Measurements from ENCODE around the gene SMC6.

DNA sequence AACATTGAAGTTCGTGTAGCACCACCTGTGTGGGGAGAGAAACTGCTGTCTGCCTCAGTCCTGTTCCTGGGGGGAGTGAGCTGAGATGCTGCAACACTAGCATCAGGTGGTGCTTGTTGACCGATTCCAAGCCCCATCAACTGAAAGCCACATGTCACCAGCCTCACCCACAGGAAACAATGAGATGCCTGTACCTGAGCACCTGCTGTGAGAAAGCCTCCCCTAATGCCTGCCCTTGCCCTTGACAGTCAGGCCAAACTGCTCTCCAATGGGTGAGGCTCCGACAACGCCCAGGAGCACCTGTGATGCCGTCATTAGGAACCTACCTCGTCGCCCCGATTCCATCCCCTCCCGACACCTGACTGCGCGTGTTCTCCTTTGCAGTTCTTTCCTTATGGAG lies 104.6 kb downstream of the SMC6 start:
- TF ChIP-seq YY1 (IDR thresholded peaks at IDR 0.05; ENCODE audit: insufficient read depth, insufficient read length) (no peak), SUZ12 (IDR thresholded peaks at IDR 0.05; ENCODE audit: extremely low read depth, insufficient read depth, insufficient read length) (no peak), ZNF274 (IDR thresholded peaks at IDR 0.05; ENCODE audit: low read depth, low read length) (no peak)
